Neuronal stem cell (in vitro differentiated cells): ENCODE results near the gene PTCRA.

Source experiments
- DNase-seq: peaks from one replicate; pipeline ENCODE4 v3.0.0-alpha.2; 2013; ENCODE audit warnings: low spot score
- H2AFZ ChIP-seq: one replicate; pipeline ENCODE4 v1.6.1; 2013; ENCODE audit warnings: mild to moderate bottlenecking, low read length, inconsistent platforms
- H2AK5ac ChIP-seq: 2 replicates; pipeline ENCODE4 v1.6.1; 2013; ENCODE audit warnings: low read depth, mild to moderate bottlenecking, inconsistent platforms, low read length, moderate library complexity, mixed read lengths
- H2BK120ac ChIP-seq: 2 replicates; pipeline ENCODE4 v1.6.1; 2013; ENCODE audit warnings: low read depth, mild to moderate bottlenecking, inconsistent platforms, low read length, moderate library complexity, mixed read lengths
- H2BK12ac ChIP-seq: one replicate; pipeline ENCODE4 v1.6.1; 2013; ENCODE audit warnings: low read length, inconsistent platforms
- H2BK15ac ChIP-seq: 2 replicates; pipeline ENCODE4 v1.6.1; 2013; ENCODE audit warnings: mild to moderate bottlenecking, low read length, inconsistent platforms, mixed read lengths
- H2BK5ac ChIP-seq: one replicate; pipeline ENCODE4 v1.6.1; 2013; ENCODE audit warnings: inconsistent platforms, mild to moderate bottlenecking, low read length, moderate library complexity
- H3K14ac ChIP-seq: one replicate; pipeline ENCODE4 v1.6.1; 2013; ENCODE audit warnings: low read length, inconsistent platforms
- H3K18ac ChIP-seq: 2 replicates; pipeline ENCODE4 v1.6.1; 2013; ENCODE audit warnings: low read length, inconsistent platforms
- H3K23ac ChIP-seq: 2 replicates; pipeline ENCODE4 v1.6.1; 2013; ENCODE audit warnings: low read depth, mild to moderate bottlenecking, mixed read lengths, low read length, inconsistent platforms; ENCODE audit not compliant: poor library complexity
- H3K27ac ChIP-seq: replicated peaks from 3 replicates; pipeline ENCODE4 v1.5.1; 2013; ENCODE audit warnings: low read length, inconsistent platforms
- H3K27me3 ChIP-seq, 3 experiments: 2 replicates each; pipeline ENCODE4 v1.6.1; 2013; ENCODE audit warnings: low read length in 3 of 3, mild to moderate bottlenecking in 2 of 3, inconsistent platforms in 1 of 3, low read depth in 1 of 3, mixed read lengths in 1 of 3, moderate library complexity in 1 of 3; ENCODE audit not compliant: control insufficient read depth in 3 of 3, insufficient read depth in 3 of 3
- H3K36me3 ChIP-seq, 2 donors: replicated peaks in 1 of 2; 2 replicates each; pipeline ENCODE4 v1.6.1; 2013; ENCODE audit warnings: low read length in 2 of 2; ENCODE audit not compliant: control insufficient read depth in 2 of 2, insufficient read depth in 2 of 2
- H3K4ac ChIP-seq: 2 replicates; pipeline ENCODE4 v1.6.1; 2013; ENCODE audit warnings: inconsistent platforms, mild to moderate bottlenecking, low read length, moderate library complexity
- H3K4me1 ChIP-seq, 2 donors: 1 replicate in 1 of 2; 2 replicates in 1 of 2; pipeline ENCODE4 v1.6.1; 2013; ENCODE audit warnings: low read length in 2 of 2, low read depth in 1 of 2; ENCODE audit not compliant: control insufficient read depth in 2 of 2, insufficient read depth in 1 of 2
- H3K4me2 ChIP-seq: one replicate; pipeline ENCODE4 v1.6.1; 2013; ENCODE audit warnings: mild to moderate bottlenecking, low read length, inconsistent platforms; ENCODE audit not compliant: insufficient read depth, poor library complexity, severe bottlenecking
- H3K4me3 ChIP-seq, 2 donors: 2 replicates each; pipeline ENCODE4 v1.5.1; 2013; ENCODE audit warnings: low read length in 2 of 2, mild to moderate bottlenecking in 2 of 2, inconsistent platforms in 1 of 2, moderate library complexity in 1 of 2
- H3K79me1 ChIP-seq: one replicate; pipeline ENCODE4 v1.6.1; 2013; ENCODE audit warnings: low read depth, mild to moderate bottlenecking, inconsistent platforms, low read length, moderate library complexity
- H3K9ac ChIP-seq: one replicate; pipeline ENCODE4 v1.6.1; 2013; ENCODE audit warnings: mild to moderate bottlenecking, low read depth, low read length, inconsistent platforms; ENCODE audit not compliant: poor library complexity
- H3K9me3 ChIP-seq, 2 donors: replicated peaks in 1 of 2; 2 replicates each; pipeline versions ENCODE3 to v1.6.1; 2013; ENCODE audit warnings: low read length in 2 of 2, mild to moderate bottlenecking in 2 of 2, inconsistent platforms in 1 of 2, low read depth in 1 of 2, mixed read lengths in 1 of 2, moderate library complexity in 1 of 2; ENCODE audit not compliant: control insufficient read depth in 2 of 2, insufficient read depth in 1 of 2
- H4K8ac ChIP-seq: one replicate; pipeline ENCODE4 v1.6.1; 2013; ENCODE audit warnings: low read depth, mild to moderate bottlenecking, inconsistent platforms, low read length, moderate library complexity
- H4K91ac ChIP-seq: one replicate; pipeline ENCODE4 v1.6.1; 2013; ENCODE audit warnings: low read length, low read depth, mild to moderate bottlenecking, inconsistent platforms; ENCODE audit not compliant: poor library complexity
- WGBS, 2 donors: extraction: QIAGEN DNeasy Blood & Tissue Kit; methylation state at CpG; one replicate each; pipeline ENCODE4 v1.1.7; 2013; ENCODE audit warnings: missing lambda C conversion rate in 2 of 2, mixed read lengths in 1 of 2; ENCODE audit not compliant: insufficient read length in 2 of 2, insufficient replicate concordance in 1 of 2; ENCODE audit errors: extremely low coverage in 2 of 2; 5-methylcytosine and 5-hydroxymethylcytosine counted together

PTCRA gene

DNA sequence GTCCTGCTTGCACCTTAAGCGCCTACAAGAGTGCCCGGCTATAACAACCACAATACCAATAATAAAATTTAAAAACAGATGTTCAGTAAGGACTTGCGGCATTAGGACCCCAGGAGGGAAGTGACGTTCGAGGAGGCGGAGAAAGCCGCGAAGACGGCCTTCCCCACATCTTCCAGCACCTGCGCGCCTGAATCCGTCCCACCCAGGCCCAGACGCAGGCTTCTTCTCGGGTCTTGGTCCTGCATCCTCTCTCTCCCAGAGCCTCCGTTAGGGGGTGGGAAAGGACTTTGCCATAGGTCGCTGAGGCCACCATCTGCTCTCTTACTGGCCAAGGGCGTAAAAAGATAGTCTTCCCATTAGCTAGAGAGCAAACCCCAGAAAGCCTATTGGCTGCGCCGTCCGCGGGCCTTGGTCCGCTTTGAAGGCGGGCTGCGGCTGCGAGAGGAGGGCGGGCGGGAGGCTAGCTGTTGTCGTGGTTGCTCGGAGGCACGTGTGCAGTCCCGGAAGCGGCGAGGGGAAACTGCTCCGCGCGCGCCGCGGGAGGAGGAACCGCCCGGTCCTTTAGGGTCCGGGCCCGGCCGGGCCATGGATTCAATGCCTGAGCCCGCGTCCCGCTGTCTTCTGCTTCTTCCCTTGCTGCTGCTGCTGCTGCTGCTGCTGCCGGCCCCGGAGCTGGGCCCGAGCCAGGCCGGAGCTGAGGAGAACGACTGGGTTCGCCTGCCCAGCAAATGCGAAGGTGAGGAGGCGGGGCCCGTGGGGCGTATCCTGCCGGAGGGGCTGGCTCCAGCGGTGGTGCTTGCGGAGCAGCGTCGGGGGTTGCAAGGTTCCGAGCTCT is 13.3 kb downstream of the PTCRA start, which contains the start of gene CNPY3:
TSS of gene CNPY3 (plus strand) at position 495 of the 835 bp plus-strand sequence. CDS start at position 586, 91 bp downstream.
- peak; percentile 97 for DNase-seq

GRCh38 chr6:42929821-42930360 is 14.0 kb downstream of the PTCRA start:
- no peak for DNase-seq
- Histone ChIP-seq H4K91ac (no peak overlapping the region), H3K4ac (no peak overlapping the region), H3K9ac (peak overlapping the region; percentile 94), H2BK5ac (peak overlapping the region; percentile 56), H2AK5ac (no peak overlapping the region), H3K4me1 (peaks cover 4 to 5% of the 10 kb centered on the region in 2 donors), H3K27me3 (no peaks in the 10 kb centered on the region), H3K9me3 (peaks cover 0 to 3% of the 10 kb centered on the region in 2 donors), H3K27ac (peak overlapping the region; percentile 90), H2BK12ac (no peak overlapping the region), H3K4me2 (peak overlapping the region; percentile 82), H3K79me1 (peaks cover 5% of the 10 kb centered on the region), H3K4me3 (peak overlapping the region; percentile 72 to 84), H3K18ac (peak overlapping the region; percentile 98), H2BK15ac (peak overlapping the region; percentile 42), H4K8ac (no peak overlapping the region), H3K14ac (no peak overlapping the region), H3K36me3 (peaks cover 10 to 37% of the 10 kb centered on the region in 2 donors), H3K23ac (no peak overlapping the region), H2AFZ (peak overlapping the region; percentile 92), H2BK120ac (no peak overlapping the region)
- no CpG with 5 or more reads among the region's 16 CpGs for WGBS, 2 donors

More for the DNA sequence above, 13.3 kb downstream of the PTCRA start, which contains the start of gene CNPY3:
- peak within 1 kb of the TSS; percentile 90 for H3K27ac ChIP-seq
- WGBS, 2 donors = no CpG with 5 or more reads among the region's 63 CpGs
- peak within 1 kb of the TSS; percentile 56 for H2BK5ac ChIP-seq
- H3K4me3 ChIP-seq = peak within 1 kb of the TSS; percentile 72 to 84
- H4K91ac ChIP-seq = no peak within 1 kb of the TSS
- H2BK120ac ChIP-seq = no peak within 1 kb of the TSS
- peak within 1 kb of the TSS; percentile 82 for H3K4me2 ChIP-seq
- peak within 1 kb of the TSS; percentile 30 for H2BK12ac ChIP-seq
- H3K18ac ChIP-seq = peak within 1 kb of the TSS; percentile 98
- H3K4me1 ChIP-seq = peaks cover 4 to 5% of the 10 kb centered on the region in 2 donors
- peaks cover 0 to under 1% of the 10 kb centered on the region in 2 donors for H3K9me3 ChIP-seq
- no peaks in the 10 kb centered on the region for H3K27me3 ChIP-seq
- peak within 1 kb of the TSS; percentile 77 for H3K4ac ChIP-seq
- no peak within 1 kb of the TSS for H3K14ac ChIP-seq
- no peak within 1 kb of the TSS for H4K8ac ChIP-seq
- peak within 1 kb of the TSS; percentile 94 for H3K9ac ChIP-seq
- peak within 1 kb of the TSS; percentile 92 for H2AFZ ChIP-seq
- H3K36me3 ChIP-seq = peaks cover 6 to 30% of the 10 kb centered on the region in 2 donors
- H3K79me1 ChIP-seq = peaks cover 5% of the 10 kb centered on the region
- peak within 1 kb of the TSS; percentile 42 for H2AK5ac ChIP-seq
- H2BK15ac ChIP-seq = peak within 1 kb of the TSS; percentile 42
- H3K23ac ChIP-seq = no peak within 1 kb of the TSS

DNA sequence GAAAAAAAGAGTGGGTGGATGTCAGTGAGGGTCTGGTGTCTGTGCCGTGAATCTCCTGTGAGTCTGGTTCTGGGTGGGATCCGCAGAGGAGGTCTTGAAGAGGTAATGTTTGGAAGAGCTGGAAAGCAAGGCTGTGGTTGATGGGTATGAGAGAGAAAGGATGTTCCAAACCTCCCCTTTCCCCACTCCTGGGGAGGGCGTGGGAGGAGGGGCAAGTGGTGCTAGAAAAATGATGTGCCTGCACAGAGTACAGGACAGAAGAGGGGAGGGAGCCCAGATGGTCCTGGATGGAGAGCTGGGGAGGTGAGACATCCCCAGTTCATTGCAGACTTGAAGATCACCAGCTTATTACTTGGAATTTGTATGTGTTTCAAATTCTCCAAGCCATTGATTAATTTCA is 16.6 kb downstream of the PTCRA start:
- H3K18ac ChIP-seq = no peak overlapping the region
- no peak overlapping the region for H3K9ac ChIP-seq
- no peak overlapping the region for H4K8ac ChIP-seq
- H3K79me1 ChIP-seq = peaks cover 9% of the 10 kb centered on the region
- H3K27me3 ChIP-seq = no peaks in the 10 kb centered on the region
- H3K23ac ChIP-seq = no peak overlapping the region
- no peak for DNase-seq
- no CpG with 5 or more reads among the region's 3 CpGs for WGBS, 2 donors
- H3K9me3 ChIP-seq = peaks cover 0 to 3% of the 10 kb centered on the region in 2 donors
- no peak overlapping the region for H3K4ac ChIP-seq
- H2AFZ ChIP-seq = no peak overlapping the region
- H2BK15ac ChIP-seq = no peak overlapping the region
- H3K4me2 ChIP-seq = no peak overlapping the region
- H3K4me1 ChIP-seq = peaks cover 4% of the 10 kb centered on the region in 2 donors
- no peak overlapping the region for H2BK12ac ChIP-seq
- H2BK120ac ChIP-seq = no peak overlapping the region
- H3K36me3 ChIP-seq = peaks cover 28 to 62% of the 10 kb centered on the region in 2 donors
- H3K14ac ChIP-seq = no peak overlapping the region
- no peak overlapping the region for H2BK5ac ChIP-seq
- H3K4me3 ChIP-seq = no peak overlapping the region
- no peak overlapping the region for H4K91ac ChIP-seq
- no peak overlapping the region for H2AK5ac ChIP-seq
- H3K27ac ChIP-seq = no peak overlapping the region

- Histone ChIP-seq H4K91ac (no peak overlapping the region), H3K27me3 (no peaks in the 10 kb centered on the region), H2AFZ (no peak overlapping the region), H3K4me3 (no peak overlapping the region), H3K79me1 (peaks cover 11% of the 10 kb centered on the region), H3K4me2 (no peak overlapping the region), H4K8ac (no peak overlapping the region), H3K4me1 (peaks cover 3 to 4% of the 10 kb centered on the region in 2 donors), H3K18ac (no peak overlapping the region), H2BK12ac (no peak overlapping the region), H3K9me3 (peaks cover 0 to 3% of the 10 kb centered on the region in 2 donors), H2BK5ac (no peak overlapping the region), H2BK15ac (no peak overlapping the region), H2AK5ac (no peak overlapping the region), H3K14ac (no peak overlapping the region), H2BK120ac (no peak overlapping the region), H3K36me3 (peaks cover 36 to 70% of the 10 kb centered on the region in 2 donors), H3K23ac (no peak overlapping the region), H3K9ac (no peak overlapping the region), H3K4ac (no peak overlapping the region), H3K27ac (no peak overlapping the region)
- WGBS, 2 donors = no CpG with 5 or more reads among the region's 3 CpGs
- DNase-seq = no peak
These were observed 17.4 kb downstream of the PTCRA start for GRCh38 chr6:42933205-42933604.
